HEK293 (cell line): Measurements from ENCODE around the gene LY6G5B.

Experiments
- BCL11B ChIP-seq: fragments of 450-650 bp; formaldehyde crosslinking; IDR thresholded peaks from 2 replicates; pipeline ENCODE4 v1.5.1; 2016; ENCODE audit warnings: low read depth, missing biosample characterization, missing genetic modification characterization
- HOXC10 ChIP-seq: sonication (generic); formaldehyde crosslinking; IDR thresholded peaks from 2 replicates; pipeline ENCODE4 v1.8.1; 2023; ENCODE audit warnings: mild to moderate bottlenecking, missing genetic modification reagents
- OSR2 ChIP-seq: fragments of 450-650 bp; formaldehyde crosslinking; IDR thresholded peaks from 2 replicates; pipeline ENCODE4 v1.5.1; 2016; ENCODE audit warnings: missing biosample characterization, missing genetic modification characterization
- SETDB1 ChIP-seq: IDR thresholded peaks from one replicate; pipeline ENCODE4 v1.6.1; 2017; ENCODE audit warnings: mild to moderate bottlenecking, low read length, moderate library complexity, mixed read lengths; ENCODE audit not compliant: insufficient read length
- ZBTB10 ChIP-seq: fragments of 450-650 bp; formaldehyde crosslinking; IDR thresholded peaks from 2 replicates; pipeline ENCODE4 v1.5.1; 2016; ENCODE audit warnings: missing biosample characterization, missing genetic modification characterization
- ZEB2 ChIP-seq: fragments of 450-650 bp; formaldehyde crosslinking; IDR thresholded peaks from 2 replicates; pipeline ENCODE4 v1.5.1; 2016; ENCODE audit warnings: missing biosample characterization, missing genetic modification characterization
- ZNF157 ChIP-seq: fragments of 450-650 bp; formaldehyde crosslinking; IDR thresholded peaks from 2 replicates; pipeline ENCODE4 v1.5.1; 2016; ENCODE audit warnings: missing biosample characterization, missing genetic modification characterization
- ZNF174 ChIP-seq: fragments of 450-650 bp; formaldehyde crosslinking; IDR thresholded peaks from 2 replicates; pipeline ENCODE4 v1.5.0; 2017; ENCODE audit warnings: missing biosample characterization, mild to moderate bottlenecking, missing genetic modification characterization
- ZNF214 ChIP-seq: fragments of 450-650 bp; formaldehyde crosslinking; IDR thresholded peaks from 2 replicates; pipeline ENCODE4 v1.5.1; 2017; ENCODE audit warnings: missing biosample characterization, mild to moderate bottlenecking, missing genetic modification characterization, borderline replicate concordance
- ZNF324 ChIP-seq: fragments of 450-650 bp; formaldehyde crosslinking; IDR thresholded peaks from 2 replicates; pipeline ENCODE4 v1.5.1; 2016; ENCODE audit warnings: missing biosample characterization, missing genetic modification characterization
- ZNF37A ChIP-seq: fragments of 450-650 bp; IDR thresholded peaks from 2 replicates; pipeline ENCODE4 v1.5.1; 2018; ENCODE audit warnings: missing biosample characterization, missing genetic modification characterization
- ZNF510 ChIP-seq: fragments of 450-650 bp; formaldehyde crosslinking; IDR thresholded peaks from 2 replicates; pipeline ENCODE4 v1.5.1; 2018; ENCODE audit warnings: mild to moderate bottlenecking, missing genetic modification characterization, missing biosample characterization; ENCODE audit not compliant: insufficient replicate concordance
- ZNF555 ChIP-seq: fragments of 450-650 bp; formaldehyde crosslinking; conservative IDR thresholded peaks from 2 replicates; pipeline ENCODE4 v1.5.1; 2017; ENCODE audit warnings: missing biosample characterization, mild to moderate bottlenecking, missing genetic modification characterization, inconsistent platforms
- ZNF571 ChIP-seq: fragments of 450-650 bp; formaldehyde crosslinking; IDR thresholded peaks from 2 replicates; pipeline ENCODE4 v1.5.0; 2017; ENCODE audit warnings: missing biosample characterization, missing genetic modification characterization
- ZNF585B ChIP-seq: fragments of 450-650 bp; formaldehyde crosslinking; IDR thresholded peaks from 2 replicates; pipeline ENCODE4 v1.5.1; 2016; ENCODE audit warnings: missing biosample characterization, missing genetic modification characterization
- ZNF626 ChIP-seq: fragments of 450-650 bp; sonication (Bioruptor Pico); formaldehyde crosslinking; IDR thresholded peaks from 2 replicates; pipeline ENCODE4 v1.5.1; 2018; ENCODE audit warnings: missing biosample characterization, missing genetic modification characterization, inconsistent platforms
- ZNF660 ChIP-seq: fragments of 450-650 bp; IDR thresholded peaks from 2 replicates; pipeline ENCODE4 v1.5.1; 2018; ENCODE audit warnings: missing biosample characterization, mild to moderate bottlenecking, missing genetic modification characterization
- ZNF768 ChIP-seq: fragments of 450-650 bp; formaldehyde crosslinking; IDR thresholded peaks from 2 replicates; pipeline ENCODE4 v1.5.1; 2018; ENCODE audit warnings: missing biosample characterization, mild to moderate bottlenecking, missing genetic modification characterization
- ZNF843 ChIP-seq: fragments of 450-650 bp; formaldehyde crosslinking; IDR thresholded peaks from 2 replicates; pipeline ENCODE4 v1.5.1; 2016; ENCODE audit warnings: missing biosample characterization, missing genetic modification characterization
- ZSCAN30 ChIP-seq: fragments of 450-650 bp; IDR thresholded peaks from 2 replicates; pipeline ENCODE4 v1.5.1; 2018; ENCODE audit warnings: missing biosample characterization, mild to moderate bottlenecking, missing genetic modification characterization, moderate library complexity
- ZSCAN4 ChIP-seq: fragments of 450-650 bp; formaldehyde crosslinking; IDR thresholded peaks from 2 replicates; pipeline ENCODE4 v1.5.1; 2017; ENCODE audit warnings: missing biosample characterization, missing genetic modification characterization
- ZSCAN5A ChIP-seq: fragments of 450-650 bp; formaldehyde crosslinking; IDR thresholded peaks from 2 replicates; pipeline ENCODE4 v1.5.1; 2016; ENCODE audit warnings: missing biosample characterization, missing genetic modification characterization
- TF ChIP-seq, protein P1 (sequence below): fragments of 450-650 bp; formaldehyde crosslinking; IDR thresholded peaks from 2 replicates; pipeline ENCODE4 v1.5.1; 2017; ENCODE audit warnings: missing biosample characterization, missing genetic modification characterization
- TF ChIP-seq, protein P2 (sequence below): fragments of 450-650 bp; formaldehyde crosslinking; IDR thresholded peaks from 2 replicates; pipeline ENCODE4 v1.5.1; 2017; ENCODE audit warnings: missing biosample characterization, missing genetic modification characterization
- TF ChIP-seq, protein P3 (sequence below): fragments of 450-650 bp; formaldehyde crosslinking; IDR thresholded peaks from 2 replicates; pipeline ENCODE4 v1.5.1; 2017; ENCODE audit warnings: missing biosample characterization, missing genetic modification characterization
- TF ChIP-seq, protein P4 (sequence below): fragments of 450-650 bp; formaldehyde crosslinking; IDR thresholded peaks from 2 replicates; pipeline ENCODE4 v1.5.1; 2016; ENCODE audit warnings: missing biosample characterization, missing genetic modification characterization

The LY6G5B gene

DNA sequence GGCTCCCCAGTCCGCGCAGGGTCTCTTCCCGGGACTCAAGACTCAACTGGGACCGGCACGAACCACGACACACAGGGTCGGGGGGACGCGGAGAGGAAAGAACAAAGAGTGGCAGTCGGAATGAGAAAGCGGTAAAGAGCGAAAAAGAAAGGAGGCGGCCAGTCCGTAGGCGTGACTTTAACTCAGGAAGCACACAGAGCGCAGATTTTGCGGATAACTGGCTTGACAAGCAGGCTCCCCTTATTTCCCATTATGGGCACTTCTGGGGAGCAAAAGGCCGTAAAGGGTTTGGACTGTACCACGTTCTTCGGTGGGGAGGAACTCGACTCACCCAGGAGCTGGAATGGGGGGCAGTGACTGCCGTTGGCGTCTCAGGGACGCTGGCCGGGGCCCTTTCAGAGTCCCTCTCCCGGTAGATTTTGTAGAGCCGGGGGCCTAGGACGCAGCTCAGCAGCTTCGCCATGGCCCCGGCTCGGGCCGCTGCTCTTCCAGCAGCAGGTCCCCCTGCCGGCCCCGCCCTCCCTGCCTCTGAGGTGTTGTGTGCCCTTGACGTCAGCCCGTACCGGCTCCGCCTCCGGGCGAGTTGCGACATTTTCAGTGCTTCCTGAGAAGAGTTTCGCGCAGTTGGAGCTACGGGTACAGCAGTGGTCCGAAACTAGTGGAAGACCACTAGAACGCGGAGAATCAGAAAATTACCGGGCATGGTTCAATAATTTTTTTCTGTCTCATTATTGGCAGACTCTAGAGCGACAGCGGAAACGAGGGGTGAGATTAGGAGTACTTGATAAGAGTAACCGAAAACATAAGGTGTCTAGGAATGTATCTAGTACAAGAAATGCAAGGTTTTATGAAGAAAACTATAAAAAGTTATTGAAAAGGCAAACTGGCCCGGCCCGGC, 33.3 kb downstream of the LY6G5B start, which contains the start of gene ABHD16A (continued):
- TF ChIP-seq, protein P1, sequence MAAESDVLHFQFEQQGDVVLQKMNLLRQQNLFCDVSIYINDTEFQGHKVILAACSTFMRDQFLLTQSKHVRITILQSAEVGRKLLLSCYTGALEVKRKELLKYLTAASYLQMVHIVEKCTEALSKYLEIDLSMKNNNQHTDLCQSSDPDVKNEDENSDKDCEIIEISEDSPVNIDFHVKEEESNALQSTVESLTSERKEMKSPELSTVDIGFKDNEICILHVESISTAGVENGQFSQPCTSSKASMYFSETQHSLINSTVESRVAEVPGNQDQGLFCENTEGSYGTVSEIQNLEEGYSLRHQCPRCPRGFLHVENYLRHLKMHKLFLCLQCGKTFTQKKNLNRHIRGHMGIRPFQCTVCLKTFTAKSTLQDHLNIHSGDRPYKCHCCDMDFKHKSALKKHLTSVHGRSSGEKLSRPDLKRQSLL: no peak
- TF ChIP-seq OSR2 (tag by site-specific recombination) (peak; percentile 36), ZNF157 (tag by site-specific recombination) (no peak), ZNF660 (tag by site-specific recombination) (peak; percentile 81), ZNF571 (tag by site-specific recombination) (no peak), ZNF626 (tag by site-specific recombination) (no peak), BCL11B (tag by site-specific recombination) (no peak), ZNF510 (tag by site-specific recombination) (no peak), ZEB2 (tag by site-specific recombination) (peak; percentile 83), ZSCAN5A (tag by site-specific recombination) (peak; percentile 67; the same call in 1 of the 2 replicates), ZSCAN30 (peak; percentile 86; the same call in 1 of the 2 replicates), ZNF174 (tag by site-specific recombination) (no peak), SETDB1 (no peak), ZNF768 (tag by site-specific recombination) (no peak), ZNF555 (tag by site-specific recombination) (no peak), ZNF843 (tag by site-specific recombination) (no peak), ZNF585B (tag by site-specific recombination) (no peak), ZNF37A (tag by site-specific recombination) (no peak), ZNF214 (tag by site-specific recombination) (no peak), ZNF324 (peak; percentile 57; the same call in 1 of the 2 replicates), ZSCAN4 (tag by site-specific recombination) (no peak), HOXC10 (CRISPR knock-in tag) (no peak), ZBTB10 (tag by site-specific recombination) (0 out of 2 replicates have a peak, but pooled peaks have one; percentile 39)
- TF ChIP-seq, protein P2, sequence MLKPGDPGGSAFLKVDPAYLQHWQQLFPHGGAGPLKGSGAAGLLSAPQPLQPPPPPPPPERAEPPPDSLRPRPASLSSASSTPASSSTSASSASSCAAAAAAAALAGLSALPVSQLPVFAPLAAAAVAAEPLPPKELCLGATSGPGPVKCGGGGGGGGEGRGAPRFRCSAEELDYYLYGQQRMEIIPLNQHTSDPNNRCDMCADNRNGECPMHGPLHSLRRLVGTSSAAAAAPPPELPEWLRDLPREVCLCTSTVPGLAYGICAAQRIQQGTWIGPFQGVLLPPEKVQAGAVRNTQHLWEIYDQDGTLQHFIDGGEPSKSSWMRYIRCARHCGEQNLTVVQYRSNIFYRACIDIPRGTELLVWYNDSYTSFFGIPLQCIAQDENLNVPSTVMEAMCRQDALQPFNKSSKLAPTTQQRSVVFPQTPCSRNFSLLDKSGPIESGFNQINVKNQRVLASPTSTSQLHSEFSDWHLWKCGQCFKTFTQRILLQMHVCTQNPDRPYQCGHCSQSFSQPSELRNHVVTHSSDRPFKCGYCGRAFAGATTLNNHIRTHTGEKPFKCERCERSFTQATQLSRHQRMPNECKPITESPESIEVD (tag by site-specific recombination): no peak
- TF ChIP-seq, protein P3, sequence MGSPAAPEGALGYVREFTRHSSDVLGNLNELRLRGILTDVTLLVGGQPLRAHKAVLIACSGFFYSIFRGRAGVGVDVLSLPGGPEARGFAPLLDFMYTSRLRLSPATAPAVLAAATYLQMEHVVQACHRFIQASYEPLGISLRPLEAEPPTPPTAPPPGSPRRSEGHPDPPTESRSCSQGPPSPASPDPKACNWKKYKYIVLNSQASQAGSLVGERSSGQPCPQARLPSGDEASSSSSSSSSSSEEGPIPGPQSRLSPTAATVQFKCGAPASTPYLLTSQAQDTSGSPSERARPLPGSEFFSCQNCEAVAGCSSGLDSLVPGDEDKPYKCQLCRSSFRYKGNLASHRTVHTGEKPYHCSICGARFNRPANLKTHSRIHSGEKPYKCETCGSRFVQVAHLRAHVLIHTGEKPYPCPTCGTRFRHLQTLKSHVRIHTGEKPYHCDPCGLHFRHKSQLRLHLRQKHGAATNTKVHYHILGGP: no peak
- TF ChIP-seq, protein P4, sequence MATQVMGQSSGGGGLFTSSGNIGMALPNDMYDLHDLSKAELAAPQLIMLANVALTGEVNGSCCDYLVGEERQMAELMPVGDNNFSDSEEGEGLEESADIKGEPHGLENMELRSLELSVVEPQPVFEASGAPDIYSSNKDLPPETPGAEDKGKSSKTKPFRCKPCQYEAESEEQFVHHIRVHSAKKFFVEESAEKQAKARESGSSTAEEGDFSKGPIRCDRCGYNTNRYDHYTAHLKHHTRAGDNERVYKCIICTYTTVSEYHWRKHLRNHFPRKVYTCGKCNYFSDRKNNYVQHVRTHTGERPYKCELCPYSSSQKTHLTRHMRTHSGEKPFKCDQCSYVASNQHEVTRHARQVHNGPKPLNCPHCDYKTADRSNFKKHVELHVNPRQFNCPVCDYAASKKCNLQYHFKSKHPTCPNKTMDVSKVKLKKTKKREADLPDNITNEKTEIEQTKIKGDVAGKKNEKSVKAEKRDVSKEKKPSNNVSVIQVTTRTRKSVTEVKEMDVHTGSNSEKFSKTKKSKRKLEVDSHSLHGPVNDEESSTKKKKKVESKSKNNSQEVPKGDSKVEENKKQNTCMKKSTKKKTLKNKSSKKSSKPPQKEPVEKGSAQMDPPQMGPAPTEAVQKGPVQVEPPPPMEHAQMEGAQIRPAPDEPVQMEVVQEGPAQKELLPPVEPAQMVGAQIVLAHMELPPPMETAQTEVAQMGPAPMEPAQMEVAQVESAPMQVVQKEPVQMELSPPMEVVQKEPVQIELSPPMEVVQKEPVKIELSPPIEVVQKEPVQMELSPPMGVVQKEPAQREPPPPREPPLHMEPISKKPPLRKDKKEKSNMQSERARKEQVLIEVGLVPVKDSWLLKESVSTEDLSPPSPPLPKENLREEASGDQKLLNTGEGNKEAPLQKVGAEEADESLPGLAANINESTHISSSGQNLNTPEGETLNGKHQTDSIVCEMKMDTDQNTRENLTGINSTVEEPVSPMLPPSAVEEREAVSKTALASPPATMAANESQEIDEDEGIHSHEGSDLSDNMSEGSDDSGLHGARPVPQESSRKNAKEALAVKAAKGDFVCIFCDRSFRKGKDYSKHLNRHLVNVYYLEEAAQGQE (tag by site-specific recombination): no peak; the same call in 1 of the 2 replicates
